ENCODE measurements around the gene ZBTB47.
A peak's percentile ranks its signal among the peaks of the same experiment; 100 is the strongest.

The ZBTB47 gene

GRCh38 chr3:42693530-42693930 lies 40.0 kb downstream of the ZBTB47 start:
- Histone ChIP-seq H3K36me3 (ENCODE audit: control insufficient read depth in 4 of 4, insufficient read depth in 4 of 4, low read length in 3 of 4) (no peaks in the 10 kb centered on the region), H3K27ac (ENCODE audit: insufficient read depth in 1 of 2, low read depth in 1 of 2, low read length in 2 of 2, poor library complexity in 1 of 2, severe bottlenecking in 2 of 2) (no peak overlapping the region), H3K9me3 (ENCODE audit: control extremely low read depth in 1 of 5, control insufficient read depth in 4 of 5, insufficient read depth in 2 of 5, low read depth in 1 of 5, low read length in 4 of 5) (no peaks in the 10 kb centered on the region), H3K4me3 (ENCODE audit: control insufficient read depth in 1 of 7, extremely low read depth in 1 of 7, insufficient read depth in 4 of 7, low read depth in 2 of 7, low read length in 6 of 7) (no peak overlapping the region), H3K4me1 (ENCODE audit: control extremely low read depth in 1 of 4, control insufficient read depth in 4 of 4, insufficient read depth in 4 of 4, low read length in 3 of 4) (no peaks in the 10 kb centered on the region), H3K27me3 (replicated peaks in 2 of 5; ENCODE audit: control insufficient read depth in 4 of 5, insufficient read depth in 5 of 5, low read length in 4 of 5) (peaks cover 0 to 36% (median 8%) of the 10 kb centered on the region in 5 experiments)
- WGBS (ENCODE audit: insufficient coverage), result 97% methylated on average over 4 of the region's 4 CpGs
- CTCF ChIA-PET, result no interaction called here
- POLR2A ChIA-PET, result no interaction called here
- no peak for DNase-seq

- no peaks in the 10 kb centered on the region for H3K4me1 ChIP-seq (ENCODE audit: control extremely low read depth in 1 of 4, control insufficient read depth in 4 of 4, insufficient read depth in 4 of 4, low read length in 3 of 4)
- ChIA-PET CTCF (interaction anchor here (1.0 kb wide), 1 partner anchor 51 kb away, joined by 3 read pairs; no protein-coding TSS in a partner anchor), POLR2A (no interaction called here)
- no peak overlapping the region for H3K27ac ChIP-seq (ENCODE audit: insufficient read depth in 1 of 2, low read depth in 1 of 2, low read length in 2 of 2, poor library complexity in 1 of 2, severe bottlenecking in 2 of 2)
- DNase-seq, result no peak
- H3K27me3 ChIP-seq (replicated peaks in 2 of 5; ENCODE audit: control insufficient read depth in 4 of 5, insufficient read depth in 5 of 5, low read length in 4 of 5), result peaks cover 0 to 35% (median 5%) of the 10 kb centered on the region in 5 experiments
- no peaks in the 10 kb centered on the region for H3K9me3 ChIP-seq (ENCODE audit: control extremely low read depth in 1 of 5, control insufficient read depth in 4 of 5, insufficient read depth in 2 of 5, low read depth in 1 of 5, low read length in 4 of 5)
- H3K4me3 ChIP-seq (ENCODE audit: control insufficient read depth in 1 of 7, extremely low read depth in 1 of 7, insufficient read depth in 4 of 7, low read depth in 2 of 7, low read length in 6 of 7), result no peak overlapping the region
- H3K36me3 ChIP-seq (ENCODE audit: control insufficient read depth in 4 of 4, insufficient read depth in 4 of 4, low read length in 3 of 4), result no peaks in the 10 kb centered on the region
Observed at GRCh38 chr3:42694366-42694765, 40.9 kb downstream of the ZBTB47 start.

- H3K4me3 ChIP-seq (ENCODE audit: control insufficient read depth in 1 of 7, extremely low read depth in 1 of 7, insufficient read depth in 4 of 7, low read depth in 2 of 7, low read length in 6 of 7), result no peak overlapping the region
- H3K36me3 ChIP-seq (ENCODE audit: control insufficient read depth in 4 of 4, insufficient read depth in 4 of 4, low read length in 3 of 4), result no peaks in the 10 kb centered on the region
- CTCF ChIA-PET, result interaction anchor here (1.4 kb wide), 1 partner anchor 45 kb away, joined by 3 read pairs; no protein-coding TSS in a partner anchor
- POLR2A ChIA-PET, result no interaction called here
- H3K4me1 ChIP-seq (ENCODE audit: control extremely low read depth in 1 of 4, control insufficient read depth in 4 of 4, insufficient read depth in 4 of 4, low read length in 3 of 4), result no peaks in the 10 kb centered on the region
- no peaks in the 10 kb centered on the region for H3K9me3 ChIP-seq (ENCODE audit: control extremely low read depth in 1 of 5, control insufficient read depth in 4 of 5, insufficient read depth in 2 of 5, low read depth in 1 of 5, low read length in 4 of 5)
- 87% methylated on average over 16 of the region's 19 CpGs for WGBS (ENCODE audit: insufficient coverage)
- H3K27me3 ChIP-seq (replicated peaks in 2 of 5; ENCODE audit: control insufficient read depth in 4 of 5, insufficient read depth in 5 of 5, low read length in 4 of 5), result peaks cover 0 to 25% (median 5%) of the 10 kb centered on the region in 5 experiments
- no peak overlapping the region for H3K27ac ChIP-seq (ENCODE audit: insufficient read depth in 1 of 2, low read depth in 1 of 2, low read length in 2 of 2, poor library complexity in 1 of 2, severe bottlenecking in 2 of 2)
- DNase-seq, result no peak
Observed at GRCh38 chr3:42696356-42697288, 43.1 kb downstream of the ZBTB47 start.

- no peaks in the 10 kb centered on the region for H3K9me3 ChIP-seq (ENCODE audit: control extremely low read depth in 1 of 5, control insufficient read depth in 4 of 5, insufficient read depth in 2 of 5, low read depth in 1 of 5, low read length in 4 of 5)
- H3K27me3 ChIP-seq (replicated peaks in 2 of 5; ENCODE audit: control insufficient read depth in 4 of 5, insufficient read depth in 5 of 5, low read length in 4 of 5), result peaks cover 0 to 18% (median 5%) of the 10 kb centered on the region in 5 experiments
- no peak for DNase-seq
- no peak overlapping the region for H3K4me3 ChIP-seq (ENCODE audit: control insufficient read depth in 1 of 7, extremely low read depth in 1 of 7, insufficient read depth in 4 of 7, low read depth in 2 of 7, low read length in 6 of 7)
- H3K27ac ChIP-seq (ENCODE audit: insufficient read depth in 1 of 2, low read depth in 1 of 2, low read length in 2 of 2, poor library complexity in 1 of 2, severe bottlenecking in 2 of 2), result no peak overlapping the region
- CTCF ChIA-PET, result no interaction called here
- no peaks in the 10 kb centered on the region for H3K4me1 ChIP-seq (ENCODE audit: control extremely low read depth in 1 of 4, control insufficient read depth in 4 of 4, insufficient read depth in 4 of 4, low read length in 3 of 4)
- H3K36me3 ChIP-seq (ENCODE audit: control insufficient read depth in 4 of 4, insufficient read depth in 4 of 4, low read length in 3 of 4), result no peaks in the 10 kb centered on the region
- WGBS (ENCODE audit: insufficient coverage), result 94% methylated on average over 13 of the region's 18 CpGs
- POLR2A ChIA-PET, result no interaction called here
Observed at GRCh38 chr3:42697289-42698051, 44.0 kb downstream of the ZBTB47 start.

- DNase-seq, result no peak
- Histone ChIP-seq H3K4me3 (ENCODE audit: control insufficient read depth in 1 of 7, extremely low read depth in 1 of 7, insufficient read depth in 4 of 7, low read depth in 2 of 7, low read length in 6 of 7) (no peak overlapping the region), H3K9me3 (ENCODE audit: control extremely low read depth in 1 of 5, control insufficient read depth in 4 of 5, insufficient read depth in 2 of 5, low read depth in 1 of 5, low read length in 4 of 5) (no peaks in the 10 kb centered on the region), H3K36me3 (ENCODE audit: control insufficient read depth in 4 of 4, insufficient read depth in 4 of 4, low read length in 3 of 4) (no peaks in the 10 kb centered on the region), H3K4me1 (ENCODE audit: control extremely low read depth in 1 of 4, control insufficient read depth in 4 of 4, insufficient read depth in 4 of 4, low read length in 3 of 4) (no peaks in the 10 kb centered on the region), H3K27ac (ENCODE audit: insufficient read depth in 1 of 2, low read depth in 1 of 2, low read length in 2 of 2, poor library complexity in 1 of 2, severe bottlenecking in 2 of 2) (no peak overlapping the region), H3K27me3 (replicated peaks in 2 of 5; ENCODE audit: control insufficient read depth in 4 of 5, insufficient read depth in 5 of 5, low read length in 4 of 5) (peaks cover 0 to 18% (median 5%) of the 10 kb centered on the region in 5 experiments)
- POLR2A ChIA-PET, result no interaction called here
- CTCF ChIA-PET, result interaction anchor here (1.4 kb wide), 1 partner anchor 13 kb away, joined by 4 read pairs; the partner anchor contains the start of gene KLHL40
- 96% methylated on average over 7 of the region's 7 CpGs for WGBS (ENCODE audit: insufficient coverage)
Observed at GRCh38 chr3:42698216-42698910, 44.9 kb downstream of the ZBTB47 start.

GRCh38 chr3:42698911-42699230 lies 45.4 kb downstream of the ZBTB47 start:
- ChIA-PET CTCF (interaction anchor here (1.4 kb wide), 1 partner anchor 14 kb away, joined by 4 read pairs; the partner anchor contains the start of gene KLHL40), POLR2A (no interaction called here)
- Histone ChIP-seq H3K4me3 (ENCODE audit: control insufficient read depth in 1 of 7, extremely low read depth in 1 of 7, insufficient read depth in 4 of 7, low read depth in 2 of 7, low read length in 6 of 7) (no peak overlapping the region), H3K27me3 (replicated peaks in 2 of 5; ENCODE audit: control insufficient read depth in 4 of 5, insufficient read depth in 5 of 5, low read length in 4 of 5) (peaks cover 0 to 18% (median 5%) of the 10 kb centered on the region in 5 experiments), H3K4me1 (ENCODE audit: control extremely low read depth in 1 of 4, control insufficient read depth in 4 of 4, insufficient read depth in 4 of 4, low read length in 3 of 4) (no peaks in the 10 kb centered on the region), H3K36me3 (ENCODE audit: control insufficient read depth in 4 of 4, insufficient read depth in 4 of 4, low read length in 3 of 4) (no peaks in the 10 kb centered on the region), H3K9me3 (ENCODE audit: control extremely low read depth in 1 of 5, control insufficient read depth in 4 of 5, insufficient read depth in 2 of 5, low read depth in 1 of 5, low read length in 4 of 5) (no peaks in the 10 kb centered on the region), H3K27ac (ENCODE audit: insufficient read depth in 1 of 2, low read depth in 1 of 2, low read length in 2 of 2, poor library complexity in 1 of 2, severe bottlenecking in 2 of 2) (no peak overlapping the region)
- 61% methylated on average over 5 of the region's 9 CpGs for WGBS (ENCODE audit: insufficient coverage)
- DNase-seq, result peak in 2 of 3 donors; percentile 4 to 13

All from common myeloid progenitor, CD34-positive (primary cell).